SIG-M5 treated with dmso at 0.1 percent for 504 hours (cell line): ENCODE results near the gene COMT.

Experiments
- DNase-seq: peaks from one replicate; lab custom pipeline; 2025; ENCODE audit not compliant: unreplicated experiment; lab: John Stamatoyannopoulos, UW

Gene COMT

DNA sequence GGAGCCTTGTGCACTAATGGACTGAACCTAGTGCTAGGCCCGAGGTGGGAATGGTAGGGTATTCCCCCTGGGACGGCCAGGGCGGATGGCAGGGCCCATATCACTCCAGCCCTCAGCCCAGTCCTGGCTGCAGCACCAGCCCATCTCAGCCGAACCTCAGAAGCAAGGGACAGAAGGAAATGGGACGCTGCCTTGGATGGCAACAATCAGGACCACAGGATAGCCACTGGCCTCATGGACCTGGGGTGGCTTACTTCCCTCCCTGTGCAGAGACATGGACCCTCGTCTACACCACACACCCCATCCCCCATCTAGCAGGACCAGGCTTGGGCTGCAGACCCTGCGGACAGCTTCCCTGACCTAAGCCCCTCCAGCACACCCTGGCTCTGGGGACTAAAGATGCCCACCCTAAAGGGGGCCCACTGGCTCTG, 50.9 kb downstream of the COMT start:
- DNase-seq = no peak

- no peak for DNase-seq
Observed at GRCh38 chr22:19992921-19993355, 51.4 kb downstream of the COMT start.

GRCh38 chr22:19993926-19994325, 52.4 kb downstream of the COMT start:
- no peak for DNase-seq

DNA sequence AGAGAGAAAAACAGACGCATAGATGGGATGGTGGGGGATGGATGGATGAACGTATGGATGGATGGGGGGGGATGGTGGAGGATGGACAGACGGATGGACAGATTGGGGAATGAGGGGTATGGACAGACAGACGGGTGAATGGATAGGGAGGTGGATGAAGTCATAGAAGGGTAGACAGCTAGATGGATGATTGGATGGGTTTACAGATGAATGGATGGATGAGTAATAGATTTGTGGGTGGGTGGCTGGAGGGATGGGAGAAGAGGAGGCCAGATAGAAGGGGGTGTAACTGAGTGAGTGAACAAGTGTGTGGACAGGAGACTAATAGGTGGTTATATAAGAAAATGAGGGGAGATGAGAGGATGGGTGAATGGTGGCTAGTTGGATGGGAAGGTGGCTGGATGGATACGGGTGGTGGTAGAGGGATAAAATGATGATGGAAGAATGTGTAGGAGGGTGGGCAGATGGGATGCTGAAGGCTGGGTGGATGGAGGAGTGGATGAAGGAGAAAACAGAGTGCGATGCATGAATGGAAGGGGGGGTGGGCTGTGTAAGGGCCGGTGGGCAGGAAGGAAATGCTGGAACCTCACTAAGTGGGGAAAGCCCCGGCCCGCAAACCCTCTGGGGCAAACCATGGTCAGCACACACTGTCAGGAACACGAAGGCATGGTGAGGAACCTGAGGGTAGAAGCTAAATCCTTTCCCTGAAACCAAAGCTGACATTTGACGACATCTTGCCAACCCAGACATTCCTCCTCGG, 53.5 kb downstream of the COMT start:
- DNase-seq = no peak

GRCh38 chr22:19995611-19996339, 54.2 kb downstream of the COMT start:
- no peak for DNase-seq

DNA sequence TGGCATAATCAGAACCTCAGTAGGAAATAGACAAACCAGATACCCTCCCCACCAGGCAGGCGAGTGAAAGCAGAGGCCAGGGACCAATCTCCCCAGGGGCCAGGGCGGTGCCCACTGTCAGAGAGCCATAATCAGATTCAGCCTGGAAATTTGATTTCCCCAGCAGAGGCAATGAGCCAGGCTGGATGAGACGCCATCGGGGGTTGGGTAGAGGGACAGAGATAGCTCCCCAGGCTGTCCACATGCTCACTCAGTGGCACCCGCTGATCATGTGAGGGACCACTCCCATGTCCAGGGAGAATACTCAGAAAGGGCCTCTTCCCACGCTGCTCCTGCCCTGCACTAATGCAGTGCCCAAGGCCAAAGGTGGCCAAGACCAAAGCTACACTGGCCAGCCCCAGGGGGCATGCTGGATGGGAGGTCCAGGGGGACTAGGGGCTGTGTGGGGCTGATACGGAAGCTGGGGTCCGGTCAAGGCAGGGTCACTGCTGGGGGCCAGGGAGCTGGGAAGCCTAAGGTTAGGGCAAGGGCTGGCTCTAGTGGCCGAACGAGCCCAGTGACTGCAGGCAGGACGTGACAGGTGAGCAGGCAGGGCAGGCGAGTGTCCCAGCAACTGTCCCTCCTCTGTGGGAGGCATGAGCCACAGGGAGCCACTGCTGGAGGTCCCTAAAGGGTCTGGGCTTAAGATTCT, 55.3 kb downstream of the COMT start:
- no peak for DNase-seq

DNA sequence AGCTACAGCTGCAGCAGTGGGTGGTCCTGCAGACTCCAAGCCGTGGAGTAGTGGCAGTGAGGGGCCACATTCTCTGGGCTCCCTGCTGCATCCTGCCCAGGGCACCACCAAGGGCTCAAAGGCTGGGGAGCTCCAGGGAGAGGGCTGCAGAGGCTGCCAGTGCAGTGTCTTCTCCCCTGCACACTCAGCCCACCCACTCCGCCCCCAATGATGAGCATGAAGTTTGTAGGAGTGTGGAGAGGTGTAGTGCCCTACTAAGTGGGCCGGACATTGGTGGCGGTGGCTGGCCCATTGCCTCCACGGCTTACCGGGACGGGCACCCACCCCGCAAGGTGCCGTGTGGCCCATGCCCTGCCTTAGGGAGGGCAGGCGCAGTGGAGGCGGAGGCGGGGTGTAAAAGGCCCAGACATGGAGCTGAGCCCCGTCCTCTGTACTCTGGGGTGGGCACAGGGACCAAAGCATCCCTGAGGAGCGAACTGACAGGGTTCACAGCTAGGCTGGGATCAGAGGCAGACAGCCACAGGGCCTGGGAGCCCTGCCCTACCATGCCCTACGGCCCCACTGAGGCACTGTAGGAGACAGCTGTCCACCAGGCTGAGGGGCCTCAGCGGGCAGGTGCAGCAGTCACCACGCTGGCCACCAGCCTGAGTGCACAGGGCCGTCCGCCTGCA, 56.1 kb downstream of the COMT start:
- no peak for DNase-seq

- no peak for DNase-seq
Observed at GRCh38 chr22:19998232-19998951, 56.8 kb downstream of the COMT start.

DNA sequence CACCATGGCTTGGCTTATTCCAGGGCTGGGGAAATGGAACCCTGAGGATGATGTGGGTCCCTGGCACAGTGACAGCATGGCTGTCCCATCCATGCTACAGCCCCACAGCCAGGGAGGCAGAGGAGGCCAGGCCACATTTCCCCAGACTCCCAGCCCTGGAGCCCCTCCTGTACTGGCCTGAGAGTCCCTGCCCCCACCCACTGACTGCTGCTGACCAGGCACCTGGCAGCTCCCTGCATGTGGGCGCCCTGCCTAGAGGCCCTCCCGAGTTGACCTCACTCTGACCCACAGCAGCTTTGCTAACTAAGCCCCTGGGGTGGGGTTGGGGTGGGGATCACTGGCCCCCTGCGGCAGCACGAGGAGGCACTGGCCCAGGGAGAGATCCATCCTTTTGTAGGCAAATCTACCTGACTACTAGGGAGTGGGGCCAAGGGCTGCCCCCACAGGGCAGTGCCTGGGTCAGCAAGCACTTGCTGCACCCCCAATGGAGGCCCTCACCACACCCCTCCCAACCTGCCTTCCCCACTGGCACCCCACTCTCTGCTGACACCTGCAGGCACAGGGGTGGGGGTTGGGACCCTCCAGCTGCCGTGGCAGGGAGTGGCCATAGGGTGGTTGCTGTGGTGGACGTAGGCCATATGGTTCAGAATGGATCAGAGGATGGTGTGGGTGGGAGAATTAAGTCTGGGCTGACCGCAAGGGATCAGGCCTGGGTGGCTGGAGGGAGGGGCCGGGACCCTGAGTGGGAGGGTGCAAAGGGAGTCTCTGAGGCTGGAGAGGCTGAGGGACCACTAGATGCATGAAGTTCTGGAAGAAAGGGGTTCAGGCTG, 57.6 kb downstream of the COMT start:
- DNase-seq = no peak

DNA sequence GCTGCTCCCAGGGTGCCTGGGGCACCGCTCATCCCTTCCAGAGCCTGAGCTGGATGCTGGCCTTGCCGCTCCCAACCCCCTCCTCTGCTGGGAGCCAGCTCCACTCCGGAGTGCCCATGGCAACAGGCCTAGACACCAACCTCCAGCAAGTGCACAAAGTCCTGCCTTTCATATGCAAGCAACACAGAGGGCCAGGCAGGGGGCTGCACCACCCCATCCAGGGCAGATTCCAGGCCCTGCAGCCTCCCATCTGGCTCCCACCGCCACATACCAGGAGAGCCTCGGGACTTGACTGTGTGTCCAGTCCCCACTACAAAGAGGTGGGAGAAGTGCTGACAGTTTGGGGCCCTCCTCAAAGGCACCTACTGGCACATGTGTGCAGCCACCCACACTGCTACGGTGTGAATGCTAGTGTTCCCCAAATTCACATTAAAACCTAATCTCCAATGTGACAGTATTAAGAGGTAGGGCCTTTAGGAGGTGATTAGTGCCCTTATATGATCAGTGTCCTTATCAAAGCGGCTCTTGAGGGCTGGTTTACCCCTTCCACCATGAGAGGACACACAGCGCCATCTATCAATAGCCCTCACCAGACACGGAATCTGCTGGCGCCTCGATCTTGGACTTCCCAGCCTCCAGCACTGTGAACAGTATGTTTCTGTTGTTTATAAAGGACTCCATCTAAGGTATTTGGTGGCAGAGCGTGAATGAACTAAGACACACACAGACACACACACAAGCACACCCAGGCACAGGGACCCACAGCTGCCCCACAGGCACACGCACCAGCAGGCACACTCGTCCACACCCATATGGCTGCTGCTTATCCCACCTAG, 58.9 kb downstream of the COMT start:
- no peak for DNase-seq

- no peak for DNase-seq
Observed at GRCh38 chr22:20001082-20001638, 59.6 kb downstream of the COMT start.

GRCh38 chr22:20002128-20002527, 60.6 kb downstream of the COMT start:
- DNase-seq = no peak

DNA sequence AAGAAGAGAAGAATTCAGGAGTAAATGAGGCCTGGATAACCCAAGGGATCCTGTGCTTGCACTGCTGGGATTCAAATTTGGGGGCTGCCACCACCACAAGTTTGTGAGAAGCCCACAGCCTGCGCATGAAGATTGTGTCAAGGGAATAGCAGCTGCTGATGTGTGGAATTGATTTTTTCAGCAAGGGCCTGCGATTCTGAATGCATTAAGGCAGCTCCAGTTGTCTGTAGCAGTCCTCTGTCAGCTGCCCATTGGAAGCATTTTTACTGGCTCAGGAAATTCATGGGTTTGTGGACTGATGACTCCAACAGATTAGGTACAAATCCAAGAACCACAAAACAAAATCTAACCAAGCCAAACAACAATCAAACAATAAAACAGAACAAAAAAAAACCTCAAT, 61.1 kb downstream of the COMT start:
- DNase-seq = no peak

DNA sequence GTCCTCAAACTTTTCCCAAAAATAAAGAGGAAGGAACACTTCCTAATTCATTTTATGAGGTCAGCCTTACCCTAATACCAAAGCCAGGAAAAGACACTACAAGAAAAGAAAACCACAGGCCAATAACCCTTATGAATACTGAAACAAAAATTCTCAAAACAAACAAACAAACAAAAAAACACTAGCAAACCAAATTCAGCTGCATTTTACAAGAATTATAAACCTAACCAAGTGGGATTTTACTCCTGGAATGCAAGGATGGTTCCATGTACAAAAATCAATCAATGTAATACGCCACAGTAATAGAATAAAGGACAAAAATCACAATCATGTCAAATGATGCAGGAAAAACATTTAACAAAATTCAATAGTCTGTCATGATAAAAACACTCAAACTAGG, 61.7 kb downstream of the COMT start:
- no peak for DNase-seq

GRCh38 chr22:20004464-20004863, 62.9 kb downstream of the COMT start:
- DNase-seq = no peak

- no peak for DNase-seq
Observed at GRCh38 chr22:20008221-20008995, 66.8 kb downstream of the COMT start.

DNA sequence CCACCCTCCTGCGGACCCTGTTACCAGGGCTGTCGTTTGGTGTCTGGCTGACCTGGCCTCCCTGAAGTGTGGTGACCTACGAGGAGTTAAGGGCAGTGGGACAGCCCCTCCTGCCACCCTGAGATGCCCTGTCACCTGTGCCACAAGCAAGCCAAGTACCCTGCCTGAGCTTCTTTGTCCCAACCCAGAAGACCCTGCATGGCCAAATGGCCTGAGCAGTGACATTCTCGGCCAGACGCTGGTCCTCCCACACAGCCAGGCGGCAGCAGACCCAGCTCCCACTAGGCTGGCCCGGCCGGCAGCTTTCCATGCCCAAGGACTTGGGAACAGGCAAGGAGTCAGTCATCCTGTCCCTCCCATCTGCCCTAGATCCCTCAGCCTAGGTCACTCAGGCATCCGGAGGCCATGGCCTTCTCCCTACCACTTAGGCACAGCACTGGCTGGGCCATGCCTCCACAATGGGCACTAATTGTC, 67.5 kb downstream of the COMT start:
- no peak for DNase-seq
